Pancreas (tissue), 10 donors: ENCODE data around the gene BUD23. TPM values are rescaled to one million over a fixed set of nuclear protein-coding genes. Genes with fewer than 3 reads are reported as not detected.
A peak's percentile ranks its signal among the peaks of the same experiment; 100 is the strongest.

Experiments
- ATAC-seq, 4 donors: fragments of 200-7000 bp; cut with Tn5 transposase; one replicate each; pipeline versions ENCODE4 v1.8.0 to v1.9.1; 2020; ENCODE audit warnings: mild to moderate bottlenecking in 4 of 4, moderate library complexity in 4 of 4
- DNase-seq, 6 donors: peaks; one replicate each; pipeline ENCODE4 v3.0.0-alpha.2; 2020
- FAIRE-seq: peaks from 2 replicates; lab custom pipeline; 2012; peaks lifted over from hg19 to GRCh38; lab: Jason Lieb, UNC
- H3K27ac ChIP-seq, 4 donors: fragments of 200-600 bp; sonication (generic); 1 replicate in 3 of 4; 2 replicates in 1 of 4; pipeline versions ENCODE4 v1.5.0 to v1.8.0; 2020
- H3K27me3 ChIP-seq, 4 donors: fragments of 200-600 bp; one replicate each; pipeline ENCODE4 v1.8.0; 2021
- H3K36me3 ChIP-seq, 3 donors: fragments of 200-600 bp; sonication (generic) in 1 of 3; one replicate each; pipeline versions ENCODE4 v1.5.0 to v1.8.0; 2020 to 2021
- H3K4me1 ChIP-seq, 3 donors: fragments of 200-600 bp; one replicate each; pipeline ENCODE4 v1.8.0; 2021
- H3K4me3 ChIP-seq, 4 donors: fragments of 200-600 bp; sonication (generic) in 2 of 4; one replicate each; pipeline versions ENCODE4 v1.5.0 to v1.8.0; 2020 to 2021
- H3K9me3 ChIP-seq, 4 donors: fragments of 200-600 bp; one replicate each; pipeline ENCODE4 v1.8.0; 2021
- CTCF ChIP-seq, 4 donors: fragments of 200-600 bp; sonication (generic) in 3 of 4; IDR thresholded peaks; one replicate each; pipeline versions ENCODE4 v1.5.0 to v1.8.0; 2021; ENCODE audit warnings: antibody characterized with exemption in 4 of 4
- whole genome bisulfite sequencing, 2 donors: extraction: QIAGEN DNeasy Blood & Tissue Kit; methylation state at CpG; one replicate each; pipeline ENCODE4 v1.1.7; 2013; 5-methylcytosine and 5-hydroxymethylcytosine counted together
- intact Hi-C, 3 donors: fragments of 100-400 bp; cut with DNase I; formaldehyde crosslinking; loops; one replicate each; pipeline versions ENCODE4 v1.11.1 to v1.14.2; 2022
- polyA plus RNA-seq, 2 donors: library from polyadenylated mRNA; stranded (reverse); fragments of 200-250 nt; gene quantifications; one replicate each; pipeline ENCODE4 v1.2.3, GENCODE V29; 2013
- total RNA-seq, 6 donors: library from RNA; stranded (reverse); fragmentation: NEBNext Ultra II Directional in 4 of 6; extraction: Animal tissue kit (Norgen Biotek cat#: 25700) in 4 of 6; gene quantifications; one replicate each; pipeline versions ENCODE4 v1.2.1 to v1.2.4, GENCODE V29; 2021 to 2023
- donor health status: healthy with polysubstance abuse.
- donor health status: DM: no; HTN: no; CAD: no; lungs with moderate emphysema.
- donor health status: DM: no; HTN: no; CAD: no.
- donor health status: control.
- donor health status: control.
- donor health status: Bipolar disorder and iron deficiency.
- donor health status: DM: yes; HTN: yes; CAD: no.
- donor health status: DM: no; HTN: no; CAD: no.
- donor health status: DM: no; HTN: no; CAD: no.
- donor health status: DM: yes; HTN: yes; CAD: no.

Gene BUD23
- total and polyA plus RNA-seq, 8 donors, result 26.9 to 62.9 (median 35.7) TPM

DNA sequence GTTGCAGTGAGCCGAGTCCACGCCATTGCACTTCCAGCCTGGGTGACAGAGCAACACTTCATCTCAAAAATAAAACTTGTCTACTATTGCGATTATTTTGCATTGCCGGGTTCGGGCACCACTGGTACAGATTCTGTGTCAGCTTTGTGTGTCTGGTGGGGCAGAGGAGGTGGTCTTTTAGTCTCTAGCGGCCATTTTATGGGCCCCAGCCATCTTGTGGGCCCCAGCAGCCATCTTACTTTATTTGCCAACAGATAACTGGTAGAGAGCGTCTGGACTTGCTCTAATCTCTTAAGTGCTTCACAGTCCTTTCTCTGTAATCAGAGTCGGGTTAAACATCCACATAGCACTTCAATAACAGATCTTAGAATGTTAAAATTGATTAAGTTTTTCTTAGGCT lies 4.9 kb downstream of the BUD23 start:
- no peak for FAIRE-seq
- intact Hi-C loops, result no loop called here
- no peaks in the 10 kb centered on the region for H3K27me3 ChIP-seq

DNA sequence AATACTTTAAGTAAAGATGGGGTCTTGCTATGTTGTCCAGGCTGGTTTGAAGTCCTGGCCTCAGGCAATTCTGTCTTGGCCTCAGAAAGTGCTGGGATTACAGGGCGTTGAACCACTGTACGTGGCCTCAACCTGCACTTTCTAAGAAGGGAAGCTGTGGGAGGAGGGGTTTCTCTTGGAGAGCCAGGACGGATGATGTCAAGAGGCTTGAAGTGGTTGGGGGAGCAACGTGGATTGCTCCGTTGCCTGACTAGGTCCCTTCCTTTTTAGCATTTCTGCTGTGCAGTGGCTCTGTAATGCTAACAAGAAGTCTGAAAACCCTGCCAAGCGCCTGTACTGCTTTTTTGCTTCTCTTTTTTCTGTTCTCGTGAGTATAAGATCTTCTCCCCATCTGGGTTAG lies 7.2 kb downstream of the BUD23 start:
- Histone ChIP-seq H3K36me3 (peaks cover 3 to 46% (median 9%) of the 10 kb centered on the region in 3 donors), H3K9me3 (no peaks in the 10 kb centered on the region), H3K27me3 (no peaks in the 10 kb centered on the region), H3K4me3 (no peak overlapping the region), H3K27ac (no peak overlapping the region), H3K4me1 (no peaks in the 10 kb centered on the region)
- FAIRE-seq (no peak), ATAC-seq (no peak), DNase-seq (no peak)
- 86 to 87% methylated on average over 7 of the region's 7 CpGs for WGBS, 2 donors
- intact Hi-C loops, result no loop called here
- TF ChIP-seq CTCF (IDR thresholded peaks at IDR 0.05), result no peak

More for the DNA sequence above, 4.9 kb downstream of the BUD23 start:
- Histone ChIP-seq H3K36me3 (peaks cover 0 to 22% (median 0%) of the 10 kb centered on the region in 3 donors), H3K4me1 (no peaks in the 10 kb centered on the region), H3K9me3 (no peaks in the 10 kb centered on the region), H3K4me3 (no peak overlapping the region), H3K27ac (no peak overlapping the region)
- 87 to 92% methylated on average over 8 of the region's 8 CpGs for WGBS, 2 donors
- TF ChIP-seq CTCF (IDR thresholded peaks at IDR 0.05), result no peak
- DNase-seq, result no peak
- ATAC-seq, result no peak

DNA sequence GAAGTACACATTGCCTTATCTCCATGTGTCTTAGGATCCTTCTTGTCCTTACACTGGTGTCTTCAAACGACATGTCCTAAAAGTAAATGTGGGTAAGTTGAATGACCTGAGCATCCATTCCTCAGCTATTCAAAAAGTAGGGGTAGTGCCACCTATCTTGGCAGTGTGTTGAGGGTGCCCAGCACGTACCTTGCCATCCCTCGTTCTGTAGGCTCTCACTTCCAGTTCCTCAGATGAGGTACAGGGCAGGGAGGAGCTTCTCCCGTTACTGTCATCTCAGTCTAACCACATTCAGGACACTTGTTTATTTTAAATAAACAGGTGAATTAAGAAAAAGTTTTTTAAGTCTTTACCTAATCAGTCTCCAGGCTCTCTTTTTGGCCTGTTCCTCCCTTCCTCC lies 13.0 kb downstream of the BUD23 start:
- intact Hi-C loops, result no loop called here
- WGBS, 2 donors, result 88 to 91% methylated on average over 4 of the region's 4 CpGs
- ATAC-seq, result no peak

GRCh38 chr7:73698410-73698809 lies 15.0 kb downstream of the BUD23 start:
- intact Hi-C loops, result no loop called here
- H3K36me3 ChIP-seq, result peaks cover 3 to 49% (median 9%) of the 10 kb centered on the region in 3 donors
- DNase-seq (no peak), FAIRE-seq (no peak), ATAC-seq (no peak)
- no peaks in the 10 kb centered on the region for H3K4me1 ChIP-seq
- no peaks in the 10 kb centered on the region for H3K9me3 ChIP-seq
- no peak overlapping the region for H3K27ac ChIP-seq
- 85 to 89% methylated on average over 7 of the region's 7 CpGs for WGBS, 2 donors
- no peak for TF ChIP-seq CTCF (IDR thresholded peaks at IDR 0.05)
- no peak overlapping the region for H3K4me3 ChIP-seq
- H3K27me3 ChIP-seq, result no peaks in the 10 kb centered on the region

More for the DNA sequence above, 13.0 kb downstream of the BUD23 start:
- FAIRE-seq (no peak), DNase-seq (no peak)
- H3K9me3 ChIP-seq, result no peaks in the 10 kb centered on the region
- H3K4me1 ChIP-seq, result no peaks in the 10 kb centered on the region
- H3K27ac ChIP-seq, result no peak overlapping the region
- no peak for TF ChIP-seq CTCF (IDR thresholded peaks at IDR 0.05)
- no peaks in the 10 kb centered on the region for H3K27me3 ChIP-seq
- no peak overlapping the region for H3K4me3 ChIP-seq
- H3K36me3 ChIP-seq, result peaks cover 3 to 68% (median 9%) of the 10 kb centered on the region in 3 donors

DNA sequence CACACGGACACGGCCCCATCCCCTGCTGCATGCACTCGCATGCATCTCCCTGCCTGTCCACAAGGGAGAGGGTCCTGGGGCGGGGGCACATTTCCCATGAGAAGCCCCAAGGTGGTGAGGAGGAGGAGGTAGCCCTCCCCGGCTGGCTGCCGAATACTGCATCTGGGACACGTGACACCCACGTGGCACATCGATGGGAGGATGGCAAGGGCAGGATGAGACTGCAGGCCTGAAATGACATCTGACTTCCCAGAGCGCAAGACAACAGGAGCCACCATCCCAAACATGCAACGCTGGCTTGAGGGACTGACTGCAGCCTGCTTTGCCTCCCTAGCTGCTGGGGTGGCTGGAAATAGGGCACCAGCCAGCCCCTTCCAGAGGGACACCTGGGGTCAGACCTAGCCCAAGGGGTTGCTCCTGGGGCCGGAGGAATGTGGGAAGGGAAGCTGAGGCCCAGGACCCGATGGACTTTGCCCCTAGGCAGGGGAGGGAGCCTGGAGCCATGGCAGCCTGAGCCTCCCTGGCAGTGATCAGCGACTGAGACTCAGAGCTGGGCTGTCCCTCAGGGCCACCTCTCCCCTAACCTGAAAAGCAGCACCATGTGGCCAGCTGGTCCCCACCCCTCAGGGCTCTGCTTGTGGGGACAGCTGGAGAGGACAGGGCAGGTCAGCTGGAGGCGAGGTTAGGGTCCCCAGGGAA lies 16.1 kb downstream of the BUD23 start:
- TF ChIP-seq CTCF (IDR thresholded peaks at IDR 0.05), result no peak
- DNase-seq (peak in 1 of 6 donors; percentile 68), FAIRE-seq (no peak), ATAC-seq (peak in 1 of 4 donors; percentile 19)
- intact Hi-C loops, result no loop called here
- Histone ChIP-seq H3K27ac (no peak overlapping the region), H3K9me3 (no peaks in the 10 kb centered on the region), H3K4me3 (no peak overlapping the region), H3K27me3 (no peaks in the 10 kb centered on the region), H3K4me1 (no peaks in the 10 kb centered on the region), H3K36me3 (peaks cover 0 to 38% (median 1%) of the 10 kb centered on the region in 3 donors)
- WGBS, 2 donors, result 68 to 76% methylated on average over 14 to 15 of the region's 15 CpGs
